Activated CD8-positive, alpha-beta memory T cell treated with anti-CD3 and anti-CD28 coated beads for 1 hour (primary cell): ENCODE measurements around the gene CRTC2.

ENCODE experiments used
- DNase-seq, 2 donors: peaks; one replicate each; pipeline ENCODE4 v3.0.0-alpha.2; 2020; ENCODE audit warnings: low read depth in 1 of 2; ENCODE audit errors: extremely low read depth in 1 of 2

CRTC2 gene

GRCh38 chr1:153976819-153977249 is 18.4 kb upstream of the CRTC2 start:
- no peak for DNase-seq

GRCh38 chr1:153973525-153973924 is 15.1 kb upstream of the CRTC2 start:
- no peak for DNase-seq

- no peak for DNase-seq
Measured at GRCh38 chr1:153973071-153973470, 14.7 kb upstream of the CRTC2 start.

DNA sequence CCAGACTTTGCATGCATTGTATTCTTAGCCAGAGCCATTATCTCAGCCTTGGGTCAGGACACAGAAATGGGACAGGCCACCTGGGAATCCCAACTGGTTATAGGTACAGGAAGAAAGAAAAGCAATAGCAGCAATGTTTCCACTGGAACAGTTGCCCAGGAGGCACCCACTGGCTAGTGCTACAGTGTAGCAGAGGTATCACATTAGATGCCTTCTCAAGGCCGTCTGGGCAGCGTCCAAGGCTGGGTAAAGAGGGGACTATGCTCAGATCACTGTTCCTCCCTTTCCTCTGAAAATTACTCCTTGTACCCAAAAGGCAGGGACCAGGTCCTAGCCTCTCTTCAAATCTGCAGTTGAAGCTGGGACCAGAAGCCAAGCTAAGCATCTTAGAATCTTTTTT is 11.9 kb upstream of the CRTC2 start:
- no peak for DNase-seq

GRCh38 chr1:153968972-153969371 is 10.6 kb upstream of the CRTC2 start:
- DNase-seq: no peak

GRCh38 chr1:153968408-153968807 is 10.0 kb upstream of the CRTC2 start:
- DNase-seq: no peak

DNA sequence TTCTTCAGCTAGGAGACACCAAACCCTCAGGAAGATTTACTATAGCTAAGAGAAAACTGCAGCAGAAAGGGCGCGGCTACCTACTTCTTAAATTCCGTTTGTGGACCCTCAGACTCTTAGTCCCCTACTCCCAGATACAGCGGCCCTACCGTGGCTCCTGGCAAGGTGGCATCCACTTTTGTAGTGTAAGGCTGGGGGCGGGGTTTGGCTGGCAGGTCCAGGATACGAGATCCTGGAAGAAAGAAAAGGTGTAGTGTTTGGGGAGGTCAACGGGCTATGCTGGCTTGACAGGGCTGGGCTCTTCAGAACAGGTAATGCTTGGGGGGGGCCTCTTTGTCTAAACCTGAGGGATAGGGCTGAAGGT is 9.6 kb upstream of the CRTC2 start:
- no peak for DNase-seq

DNA sequence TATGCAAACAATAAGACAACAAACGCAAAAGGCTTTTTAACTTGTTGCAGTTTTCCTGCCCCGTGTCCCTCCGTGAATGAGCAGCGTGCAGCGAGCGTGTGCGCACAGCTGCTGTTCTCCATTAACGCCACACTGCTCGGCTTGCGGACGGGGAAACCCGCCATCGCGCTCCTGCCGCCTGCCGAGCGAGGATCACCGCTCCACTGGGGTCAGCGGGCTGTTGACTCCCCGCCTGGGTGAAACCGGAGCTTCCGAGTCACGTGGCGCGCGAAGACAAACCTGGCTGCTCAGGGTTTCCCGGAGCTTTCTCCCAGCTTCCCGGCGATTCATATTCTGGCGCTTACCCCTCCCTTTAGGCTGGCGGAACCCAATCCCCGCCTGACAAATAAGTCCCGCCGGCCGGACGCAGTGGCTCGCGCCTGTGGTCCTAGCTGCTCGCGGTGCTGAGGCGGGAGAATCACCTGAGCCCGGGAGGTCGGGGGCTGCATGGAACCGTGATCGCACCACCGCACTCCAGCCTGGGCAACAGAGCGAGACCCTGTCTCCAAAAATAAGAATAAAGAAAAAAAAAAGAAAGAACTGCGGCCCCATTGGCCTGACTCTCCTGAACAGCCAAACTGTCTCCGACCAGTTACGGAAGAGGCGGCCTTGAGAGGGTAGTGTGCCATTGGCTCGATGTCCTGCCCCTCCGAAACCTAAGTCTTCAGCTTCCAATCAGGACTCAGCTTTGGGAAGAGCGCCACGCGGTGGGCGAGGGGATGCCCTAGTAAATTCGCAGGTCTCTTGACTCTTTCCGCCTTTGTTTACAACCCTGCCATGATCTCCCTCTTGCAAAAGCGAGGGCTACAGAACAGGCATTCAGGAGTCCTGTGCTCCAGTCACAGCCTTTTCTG is 8.9 kb upstream of the CRTC2 start, which contains the start of gene CREB3L4:
CREB3L4 (plus strand) TSS at position 796 of the 893 bp plus-strand sequence. CDS start 624 bp downstream, outside the sequence.
- peak; percentile 64 to 68 for DNase-seq

DNA sequence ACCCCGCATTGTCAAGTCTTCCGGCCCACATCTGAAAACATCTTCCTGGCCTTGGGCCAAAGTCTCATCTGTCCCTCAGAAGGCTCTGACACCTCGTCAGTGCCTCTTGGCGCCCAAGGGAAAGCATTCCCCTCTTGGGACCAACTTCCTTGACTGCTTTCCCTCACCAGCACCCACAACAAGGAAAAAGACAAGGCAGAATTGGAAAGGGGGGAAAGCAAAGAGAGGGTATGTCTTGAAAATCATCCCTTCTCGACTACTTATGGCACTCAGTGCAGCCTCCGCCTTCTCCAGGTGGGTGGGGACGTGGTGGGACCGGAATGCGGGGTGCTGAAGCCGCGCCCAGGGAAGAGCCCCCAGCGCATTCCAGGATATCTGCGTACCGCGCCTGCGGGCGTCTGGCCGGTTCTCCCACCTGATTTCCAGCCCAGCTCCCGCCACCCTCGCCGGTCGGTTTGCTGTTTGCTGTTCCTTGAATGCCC is 5.5 kb upstream of the CRTC2 start:
- DNase-seq: no peak

- peak; percentile 82 to 89 for DNase-seq
Measured at GRCh38 chr1:153963030-153963849, 4.8 kb upstream of the CRTC2 start, which contains the start of gene SLC39A1. TSS of gene SLC39A1 (minus strand) at chr1:153963537. CDS start at chr1:153962715, 822 bp downstream.

- DNase-seq: no peak
Measured at GRCh38 chr1:153962088-153963029, 3.9 kb upstream of the CRTC2 start.

GRCh38 chr1:153961421-153961820 is 3.0 kb upstream of the CRTC2 start:
- no peak for DNase-seq

GRCh38 chr1:153960206-153960605 is 1.8 kb upstream of the CRTC2 start:
- no peak for DNase-seq

DNA sequence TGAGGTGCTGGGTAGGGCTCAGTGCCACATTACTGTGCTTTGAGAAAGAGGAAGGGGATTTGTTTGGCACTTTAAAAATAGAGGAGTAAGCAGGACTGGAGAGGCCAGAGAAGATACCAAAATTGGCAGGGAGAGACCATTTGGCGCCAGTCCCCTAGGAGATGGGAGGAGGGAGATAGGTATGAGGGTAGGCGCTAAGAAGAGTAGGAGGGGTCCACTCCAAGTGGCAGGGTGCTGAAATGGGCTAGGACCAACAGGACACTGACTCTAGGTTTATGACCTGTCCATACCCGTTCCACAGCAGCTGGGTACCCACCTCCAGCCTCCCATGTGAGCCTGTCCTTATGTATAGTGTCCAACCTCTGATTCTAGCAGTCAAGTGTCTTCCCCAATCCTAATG is 1.0 kb upstream of the CRTC2 start:
- DNase-seq: no peak

DNA sequence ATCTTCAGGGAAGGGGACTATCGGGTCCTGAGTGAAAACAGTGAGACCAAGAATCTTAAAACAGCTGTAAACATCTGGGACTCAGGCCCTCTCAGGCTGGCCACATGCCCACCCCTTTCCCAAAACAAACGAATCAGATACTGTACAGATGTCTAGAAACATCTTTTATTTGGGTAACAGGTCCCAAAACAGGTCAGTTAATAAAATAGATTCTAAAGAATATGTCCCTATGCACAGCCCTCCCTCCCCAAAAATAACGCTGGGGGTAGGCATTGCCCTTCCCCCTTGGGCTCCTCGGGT is 499 bp upstream of the CRTC2 start:
- no peak for DNase-seq

- no peak for DNase-seq
Measured at GRCh38 chr1:153957744-153958110, 685 bp downstream of the CRTC2 start.

- no peak for DNase-seq
Measured at GRCh38 chr1:153956997-153957715, 1.3 kb downstream of the CRTC2 start.

DNA sequence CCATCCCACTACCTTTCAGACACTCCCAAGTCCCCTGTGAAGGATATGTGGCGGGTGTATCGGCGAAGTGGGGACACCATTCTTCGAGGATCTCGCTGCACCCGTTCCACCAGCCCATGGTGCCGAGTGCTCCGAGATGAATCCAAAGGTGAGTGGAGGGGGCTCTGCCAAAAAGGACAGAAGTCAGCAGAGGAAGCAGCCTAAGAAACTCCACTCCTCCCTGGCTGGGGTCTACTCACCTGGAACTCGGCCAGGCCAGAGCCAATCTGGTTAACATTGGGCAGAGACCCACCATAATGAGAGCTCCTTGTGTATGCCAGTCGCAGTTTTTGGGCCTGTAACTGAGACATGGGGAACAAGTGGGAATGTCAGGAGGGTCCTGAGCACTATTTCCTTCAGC is 3.6 kb downstream of the CRTC2 start:
- DNase-seq: no peak

GRCh38 chr1:153953859-153954365 is 4.5 kb downstream of the CRTC2 start:
- DNase-seq: no peak

- DNase-seq: no peak
Measured at GRCh38 chr1:153951801-153952200, 6.6 kb downstream of the CRTC2 start.
